AG10803 (cell line): ENCODE results near the gene ANKRD13B.

ENCODE experiments used
- DNase-seq: peaks from one replicate; pipeline ENCODE4 v3.0.0; 2010; ENCODE audit warnings: low read depth
- H3K4me3 ChIP-seq: 2 replicates; pipeline ENCODE4 v1.5.1; 2011; ENCODE audit warnings: mild to moderate bottlenecking, low read length, control low read depth
- TF ChIP-seq, protein P1 (sequence below): conservative IDR thresholded peaks from 2 replicates; pipeline ENCODE4 v1.5.1; 2011; ENCODE audit warnings: mild to moderate bottlenecking, low read length, control low read depth, inconsistent platforms

Gene ANKRD13B

DNA sequence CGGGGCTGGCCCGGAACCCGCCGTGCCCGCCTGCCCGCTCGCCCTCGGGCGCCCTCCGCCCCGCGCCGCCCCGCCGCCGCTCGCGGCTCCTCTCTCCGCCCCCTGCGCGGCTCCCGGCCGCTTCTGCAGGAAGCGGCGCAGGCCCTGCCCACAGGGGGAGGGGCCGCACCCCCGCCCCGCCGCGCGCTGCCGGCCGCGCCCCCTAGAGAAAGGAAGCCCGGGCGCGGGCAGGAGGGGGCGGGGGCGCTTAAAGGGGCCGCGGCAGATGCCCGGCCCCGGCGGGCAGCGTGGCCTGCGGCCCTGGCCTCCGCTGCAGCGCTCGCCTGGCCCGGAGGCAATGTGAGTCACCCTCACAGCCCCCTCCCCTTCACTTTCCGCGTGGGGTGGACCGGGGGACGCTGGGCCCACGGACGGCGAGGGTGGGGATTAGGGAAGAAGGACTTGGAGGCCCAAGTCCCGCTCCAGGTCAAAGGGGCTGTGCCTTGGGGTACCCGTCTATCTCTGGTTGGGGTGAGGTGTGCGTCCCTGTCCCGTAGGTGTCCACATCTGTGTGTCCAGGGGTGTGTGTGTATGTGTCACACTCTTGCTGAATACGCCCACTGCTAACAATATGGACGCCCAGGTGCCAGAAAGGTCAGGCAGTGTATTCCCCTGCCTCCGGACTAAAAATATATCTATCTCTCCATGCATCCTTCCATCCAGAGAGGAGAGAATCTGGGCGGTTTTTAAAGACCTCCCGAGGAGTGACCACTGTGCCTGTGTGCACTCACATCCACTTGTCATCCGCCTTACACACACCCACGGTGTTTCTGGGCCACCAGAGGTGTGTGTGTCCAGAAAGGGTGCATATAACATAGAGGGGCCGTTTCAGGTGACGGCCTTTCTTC lies 3.2 kb upstream of the ANKRD13B start, which contains the start of gene GIT1:
GIT1 (minus strand) TSS at position 125 of the 887 bp plus-strand sequence. CDS start 270 bp downstream, outside the sequence.
- peak; percentile 80 for DNase-seq
- peak within 1 kb of the TSS; percentile 83 for H3K4me3 ChIP-seq
- TF ChIP-seq, protein P1, sequence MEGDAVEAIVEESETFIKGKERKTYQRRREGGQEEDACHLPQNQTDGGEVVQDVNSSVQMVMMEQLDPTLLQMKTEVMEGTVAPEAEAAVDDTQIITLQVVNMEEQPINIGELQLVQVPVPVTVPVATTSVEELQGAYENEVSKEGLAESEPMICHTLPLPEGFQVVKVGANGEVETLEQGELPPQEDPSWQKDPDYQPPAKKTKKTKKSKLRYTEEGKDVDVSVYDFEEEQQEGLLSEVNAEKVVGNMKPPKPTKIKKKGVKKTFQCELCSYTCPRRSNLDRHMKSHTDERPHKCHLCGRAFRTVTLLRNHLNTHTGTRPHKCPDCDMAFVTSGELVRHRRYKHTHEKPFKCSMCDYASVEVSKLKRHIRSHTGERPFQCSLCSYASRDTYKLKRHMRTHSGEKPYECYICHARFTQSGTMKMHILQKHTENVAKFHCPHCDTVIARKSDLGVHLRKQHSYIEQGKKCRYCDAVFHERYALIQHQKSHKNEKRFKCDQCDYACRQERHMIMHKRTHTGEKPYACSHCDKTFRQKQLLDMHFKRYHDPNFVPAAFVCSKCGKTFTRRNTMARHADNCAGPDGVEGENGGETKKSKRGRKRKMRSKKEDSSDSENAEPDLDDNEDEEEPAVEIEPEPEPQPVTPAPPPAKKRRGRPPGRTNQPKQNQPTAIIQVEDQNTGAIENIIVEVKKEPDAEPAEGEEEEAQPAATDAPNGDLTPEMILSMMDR = no peak

DNA sequence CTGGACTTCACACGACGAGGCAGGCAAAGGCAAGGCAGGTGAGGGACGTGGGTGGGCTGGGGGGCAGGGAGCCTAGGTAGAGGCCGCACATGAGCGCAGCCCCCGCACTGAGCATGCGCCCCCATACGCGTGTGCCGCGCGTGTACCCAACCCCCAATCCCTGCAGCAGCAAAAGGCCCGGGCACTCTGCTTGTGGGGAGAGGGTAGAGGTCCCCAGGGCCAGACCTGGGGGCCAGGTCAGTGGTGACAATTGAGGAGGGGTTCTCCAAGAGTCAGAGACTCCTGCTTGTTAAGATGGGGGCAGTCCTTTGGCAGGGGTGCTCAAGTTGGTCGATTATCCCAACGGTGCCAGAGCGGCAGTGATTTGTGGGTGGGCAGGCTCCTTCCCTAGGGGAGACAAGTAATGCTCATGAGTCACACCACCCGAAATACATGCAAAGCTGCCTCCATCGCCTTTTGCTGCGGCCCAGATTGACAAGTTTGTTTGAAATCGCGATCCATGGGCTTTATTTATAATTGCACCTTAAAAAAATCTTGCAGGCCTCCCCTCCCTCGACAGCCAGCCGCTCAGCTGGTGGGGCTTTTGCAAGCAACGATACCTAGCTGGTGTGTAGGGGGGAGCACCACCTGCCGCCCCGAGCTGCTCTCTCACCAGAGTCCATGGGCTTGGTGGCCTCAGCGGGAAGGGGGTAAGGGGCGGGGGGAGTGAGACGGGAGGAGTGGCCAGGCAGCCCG lies 2.4 kb upstream of the ANKRD13B start:
- peak overlapping the region; percentile 55 for H3K4me3 ChIP-seq
- peak; percentile 49 for DNase-seq
- TF ChIP-seq, protein P1 = no peak

DNA sequence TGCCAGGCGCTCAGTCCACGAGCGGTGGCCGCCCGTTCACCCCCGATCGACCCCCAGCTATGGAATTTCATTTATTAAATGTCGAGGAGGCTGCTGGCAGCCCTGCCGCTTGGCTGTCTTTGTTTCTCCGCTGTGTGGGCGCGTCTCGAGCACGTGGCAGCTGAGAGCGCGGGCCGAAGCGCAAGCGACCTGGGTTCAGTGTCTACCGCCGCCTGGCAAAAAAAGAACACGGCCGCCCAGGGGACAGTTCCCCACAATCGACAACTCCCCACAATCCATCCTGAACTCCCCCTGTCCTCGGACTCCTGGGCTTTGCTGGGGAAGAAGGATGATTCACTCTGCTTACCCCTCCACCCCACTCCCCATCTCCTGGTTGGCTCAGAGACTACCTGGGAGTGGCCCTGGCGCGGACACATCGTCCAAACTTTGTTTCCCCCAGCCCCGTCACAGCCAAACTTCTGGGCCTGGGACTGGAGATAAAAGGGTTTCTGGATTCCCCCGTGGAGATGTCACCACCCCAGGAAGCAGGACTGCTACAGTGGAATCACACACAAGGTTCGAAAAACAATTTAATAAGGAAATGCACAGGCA lies 1.7 kb upstream of the ANKRD13B start:
- TF ChIP-seq, protein P1 = no peak
- H3K4me3 ChIP-seq = peak overlapping the region; percentile 24
- DNase-seq = peak; percentile 26

DNA sequence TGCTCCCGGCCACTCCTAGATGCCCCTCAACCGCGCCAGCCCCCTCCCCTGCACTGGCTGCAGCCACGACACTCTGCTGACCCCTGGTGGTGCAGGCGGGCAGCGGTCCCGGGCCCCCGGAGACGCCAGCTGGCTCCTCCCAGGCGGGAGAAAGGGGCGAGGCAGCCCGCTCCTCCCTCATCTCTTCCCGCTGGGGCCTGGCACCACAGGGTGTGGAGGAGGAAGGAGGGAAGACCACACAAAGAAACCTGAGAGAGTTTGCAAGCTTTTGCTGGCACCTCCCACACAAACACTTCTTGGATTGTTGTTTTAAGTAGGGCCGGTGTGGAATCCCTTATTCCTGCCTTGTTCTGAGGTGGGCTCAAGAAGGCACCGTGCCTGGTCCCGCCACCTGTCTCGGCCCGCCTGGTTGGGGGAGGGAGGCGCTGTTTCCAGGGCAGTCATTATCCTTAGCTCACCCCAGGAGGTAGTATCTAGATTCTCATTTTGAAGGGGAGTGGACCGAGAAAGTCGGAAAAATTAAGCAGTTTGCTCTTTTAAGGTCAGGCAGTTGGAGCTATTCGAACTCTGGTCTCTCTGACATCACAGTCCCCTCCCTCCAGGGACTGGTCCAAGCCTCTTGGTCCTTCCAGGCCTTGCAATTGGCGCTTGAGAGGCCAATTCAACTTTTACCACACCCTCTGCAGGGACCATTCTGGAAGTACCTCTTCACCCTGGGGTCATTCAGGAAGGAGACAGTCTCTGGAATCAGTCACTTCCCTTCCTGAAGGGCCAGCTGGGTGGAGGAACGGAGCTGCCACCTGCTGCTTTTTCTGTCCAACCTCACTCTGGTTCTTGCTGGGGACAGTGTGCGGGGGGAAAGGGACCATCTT lies 959 bp upstream of the ANKRD13B start:
- peak; percentile 61 for DNase-seq
- TF ChIP-seq, protein P1 = peak; percentile 70
- H3K4me3 ChIP-seq = peak overlapping the region; percentile 12; the same call in 1 of the 2 replicates

DNA sequence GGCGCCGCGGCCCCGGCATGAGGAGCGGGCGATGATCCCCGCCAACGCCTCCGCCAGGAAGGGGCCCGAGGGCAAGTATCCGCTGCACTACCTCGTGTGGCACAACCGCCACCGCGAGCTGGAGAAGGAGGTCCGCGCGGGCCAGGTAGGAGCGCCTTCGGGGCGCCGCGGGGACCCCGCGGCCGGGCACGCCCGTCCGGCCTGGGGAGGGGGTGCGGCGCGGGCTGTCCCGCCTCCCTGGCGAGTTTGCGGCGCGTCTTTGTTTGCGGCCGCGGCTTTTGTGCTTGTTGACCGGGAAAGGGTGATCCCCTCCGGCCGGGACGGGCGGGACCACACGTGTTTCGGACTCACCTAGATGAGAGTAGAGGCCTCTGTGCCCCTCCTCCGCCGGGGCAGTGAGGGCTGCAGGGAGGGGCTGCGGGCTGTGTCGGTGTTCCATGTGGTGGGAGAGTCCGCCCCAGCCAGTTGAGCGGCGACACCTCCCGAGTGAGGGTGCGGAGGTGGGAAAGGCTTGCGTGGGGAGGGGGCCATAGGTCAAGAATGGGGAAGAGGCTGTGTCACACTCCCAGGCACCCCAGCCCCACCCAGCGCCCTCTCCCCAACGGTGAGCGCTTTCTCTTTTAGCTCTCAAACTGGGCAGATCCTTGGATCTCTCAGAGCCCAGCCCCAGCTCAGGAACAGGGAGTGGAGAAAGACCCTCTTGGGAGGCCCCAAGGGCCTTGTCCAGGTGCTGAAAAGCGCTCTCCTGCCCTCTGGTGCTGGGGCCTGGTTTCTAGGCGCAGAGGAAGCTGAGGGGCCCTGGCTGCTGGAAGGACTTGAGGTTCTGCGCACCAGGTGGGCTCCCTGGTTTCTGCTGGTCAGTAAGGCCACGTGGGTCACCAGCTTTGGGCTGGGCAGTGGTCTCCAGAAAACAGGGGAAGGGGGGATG lies 923 bp downstream of the ANKRD13B start:
- TF ChIP-seq, protein P1 = peak; percentile 24
- no peak for DNase-seq
- peak overlapping the region; percentile 56 for H3K4me3 ChIP-seq
